Hematopoietic multipotent progenitor cell (in vitro differentiated cells): Measurements from ENCODE around the gene ATM. TPM values are rescaled to one million over a fixed set of nuclear protein-coding genes. Genes with fewer than 3 reads are reported as not detected.

Experiments used
- DNase-seq, 3 donors: peaks; one replicate each; pipeline ENCODE4 v3.0.0-alpha.2; 2011 to 2015; ENCODE audit warnings: low read depth in 2 of 3, low spot score in 2 of 3
- total RNA-seq: library from RNA; depleted of rRNA; stranded (reverse); fragments of >200 nt; gene quantifications from one replicate; pipeline ENCODE4 v1.2.3, GENCODE V29; 2012

ATM gene, protein sequence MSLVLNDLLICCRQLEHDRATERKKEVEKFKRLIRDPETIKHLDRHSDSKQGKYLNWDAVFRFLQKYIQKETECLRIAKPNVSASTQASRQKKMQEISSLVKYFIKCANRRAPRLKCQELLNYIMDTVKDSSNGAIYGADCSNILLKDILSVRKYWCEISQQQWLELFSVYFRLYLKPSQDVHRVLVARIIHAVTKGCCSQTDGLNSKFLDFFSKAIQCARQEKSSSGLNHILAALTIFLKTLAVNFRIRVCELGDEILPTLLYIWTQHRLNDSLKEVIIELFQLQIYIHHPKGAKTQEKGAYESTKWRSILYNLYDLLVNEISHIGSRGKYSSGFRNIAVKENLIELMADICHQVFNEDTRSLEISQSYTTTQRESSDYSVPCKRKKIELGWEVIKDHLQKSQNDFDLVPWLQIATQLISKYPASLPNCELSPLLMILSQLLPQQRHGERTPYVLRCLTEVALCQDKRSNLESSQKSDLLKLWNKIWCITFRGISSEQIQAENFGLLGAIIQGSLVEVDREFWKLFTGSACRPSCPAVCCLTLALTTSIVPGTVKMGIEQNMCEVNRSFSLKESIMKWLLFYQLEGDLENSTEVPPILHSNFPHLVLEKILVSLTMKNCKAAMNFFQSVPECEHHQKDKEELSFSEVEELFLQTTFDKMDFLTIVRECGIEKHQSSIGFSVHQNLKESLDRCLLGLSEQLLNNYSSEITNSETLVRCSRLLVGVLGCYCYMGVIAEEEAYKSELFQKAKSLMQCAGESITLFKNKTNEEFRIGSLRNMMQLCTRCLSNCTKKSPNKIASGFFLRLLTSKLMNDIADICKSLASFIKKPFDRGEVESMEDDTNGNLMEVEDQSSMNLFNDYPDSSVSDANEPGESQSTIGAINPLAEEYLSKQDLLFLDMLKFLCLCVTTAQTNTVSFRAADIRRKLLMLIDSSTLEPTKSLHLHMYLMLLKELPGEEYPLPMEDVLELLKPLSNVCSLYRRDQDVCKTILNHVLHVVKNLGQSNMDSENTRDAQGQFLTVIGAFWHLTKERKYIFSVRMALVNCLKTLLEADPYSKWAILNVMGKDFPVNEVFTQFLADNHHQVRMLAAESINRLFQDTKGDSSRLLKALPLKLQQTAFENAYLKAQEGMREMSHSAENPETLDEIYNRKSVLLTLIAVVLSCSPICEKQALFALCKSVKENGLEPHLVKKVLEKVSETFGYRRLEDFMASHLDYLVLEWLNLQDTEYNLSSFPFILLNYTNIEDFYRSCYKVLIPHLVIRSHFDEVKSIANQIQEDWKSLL (N-terminal part only)
- 18.6 TPM for total RNA-seq

DNA sequence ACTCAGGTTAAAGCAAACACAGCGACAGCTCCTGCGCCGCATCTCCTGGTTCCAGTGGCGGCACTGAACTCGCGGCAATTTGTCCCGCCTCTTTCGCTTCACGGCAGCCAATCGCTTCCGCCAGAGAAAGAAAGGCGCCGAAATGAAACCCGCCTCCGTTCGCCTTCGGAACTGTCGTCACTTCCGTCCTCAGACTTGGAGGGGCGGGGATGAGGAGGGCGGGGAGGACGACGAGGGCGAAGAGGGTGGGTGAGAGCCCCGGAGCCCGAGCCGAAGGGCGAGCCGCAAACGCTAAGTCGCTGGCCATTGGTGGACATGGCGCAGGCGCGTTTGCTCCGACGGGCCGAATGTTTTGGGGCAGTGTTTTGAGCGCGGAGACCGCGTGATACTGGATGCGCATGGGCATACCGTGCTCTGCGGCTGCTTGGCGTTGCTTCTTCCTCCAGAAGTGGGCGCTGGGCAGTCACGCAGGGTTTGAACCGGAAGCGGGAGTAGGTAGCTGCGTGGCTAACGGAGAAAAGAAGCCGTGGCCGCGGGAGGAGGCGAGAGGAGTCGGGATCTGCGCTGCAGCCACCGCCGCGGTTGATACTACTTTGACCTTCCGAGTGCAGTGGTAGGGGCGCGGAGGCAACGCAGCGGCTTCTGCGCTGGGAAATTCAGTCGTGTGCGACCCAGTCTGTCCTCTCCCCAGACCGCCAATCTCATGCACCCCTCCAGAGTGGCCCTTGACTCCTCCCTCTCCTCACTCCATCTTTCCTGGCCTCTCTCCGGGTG is at the start of gene ATM, which contains the start of gene NPAT:
ATM (plus strand) TSS at position 494 of the 774 bp plus-strand sequence. CDS start 4,558 bp downstream, outside the sequence.
NPAT (minus strand) TSS at position 65 of the 774 bp plus-strand sequence. CDS start 102 bp downstream, outside the sequence.
- peak; percentile 96 to 99 (median 99) for DNase-seq

DNA sequence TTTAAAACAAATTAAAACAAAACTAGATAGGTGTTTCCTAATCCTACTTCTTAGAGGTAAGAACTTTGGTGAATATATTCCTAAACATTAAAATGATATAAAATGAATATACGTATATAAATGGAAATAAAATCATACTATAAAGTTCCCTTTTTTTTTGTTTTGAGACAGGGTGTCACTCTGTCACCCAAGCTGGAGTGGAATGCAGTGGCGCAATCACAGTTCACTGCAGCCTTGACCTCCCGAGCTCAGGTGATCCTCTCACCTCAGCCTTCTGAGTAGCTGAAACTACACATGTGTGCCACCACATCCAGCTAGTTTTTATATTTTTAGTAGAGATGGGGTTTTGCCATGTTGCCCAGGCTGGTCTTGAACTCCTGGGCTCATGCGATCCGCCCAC is 45.3 kb upstream of the ATM start:
- no peak for DNase-seq

DNA sequence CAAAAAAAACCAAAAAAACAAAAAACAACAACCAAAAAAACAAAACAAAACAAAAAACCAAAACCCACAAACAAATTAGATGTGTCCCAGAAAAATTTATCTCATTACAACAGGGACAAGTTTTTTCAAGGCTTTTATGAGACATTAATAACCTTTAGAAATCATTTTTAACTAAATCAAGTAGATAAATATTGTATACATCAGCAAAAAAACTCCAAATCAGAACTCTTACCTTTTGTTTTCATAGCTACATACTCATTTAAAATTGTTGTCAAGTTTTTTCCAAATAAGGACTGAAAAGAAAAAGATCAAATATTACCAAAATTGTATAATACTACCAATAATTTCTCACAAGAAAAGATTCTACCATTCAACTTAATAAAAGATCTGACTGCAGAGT is 29.1 kb upstream of the ATM start:
- DNase-seq = no peak

DNA sequence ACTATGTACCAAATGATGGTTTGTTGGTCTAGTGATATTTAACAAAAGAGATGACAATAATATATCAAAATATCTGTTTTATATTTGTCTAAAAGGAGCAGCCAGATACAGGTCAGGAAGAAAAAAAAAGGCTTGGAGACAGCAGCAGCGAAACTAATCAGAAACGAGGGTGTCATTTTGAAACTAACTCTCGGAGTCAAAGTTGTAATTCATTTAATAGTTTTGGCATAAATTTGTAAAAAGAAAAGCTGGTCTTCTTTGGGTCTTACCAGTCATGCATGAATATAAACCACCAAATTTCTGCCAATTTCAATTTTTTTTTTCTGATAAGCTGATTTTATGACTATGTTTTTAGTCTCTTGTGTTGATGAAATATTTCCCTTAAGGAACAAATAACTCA is 26.0 kb upstream of the ATM start:
- no peak for DNase-seq

DNA sequence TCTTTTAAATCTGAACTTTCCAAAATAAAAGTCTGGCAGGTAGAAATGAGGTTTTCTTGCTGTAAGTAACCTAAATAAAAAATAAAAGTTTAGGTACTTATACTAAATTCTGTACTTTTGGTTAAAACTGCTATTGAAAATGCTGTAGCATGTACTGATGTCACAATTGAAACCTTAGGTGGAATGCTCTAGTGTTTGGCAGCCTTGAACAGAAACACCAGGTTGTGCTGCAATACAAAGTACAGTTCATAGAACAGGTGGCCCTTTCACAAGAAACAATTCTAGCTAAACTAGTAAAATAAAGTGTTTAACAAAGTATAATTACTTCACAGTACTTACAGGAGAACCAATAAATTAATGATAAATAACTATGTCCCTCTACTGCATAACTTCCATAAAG is 25.5 kb upstream of the ATM start:
- no peak for DNase-seq

DNA sequence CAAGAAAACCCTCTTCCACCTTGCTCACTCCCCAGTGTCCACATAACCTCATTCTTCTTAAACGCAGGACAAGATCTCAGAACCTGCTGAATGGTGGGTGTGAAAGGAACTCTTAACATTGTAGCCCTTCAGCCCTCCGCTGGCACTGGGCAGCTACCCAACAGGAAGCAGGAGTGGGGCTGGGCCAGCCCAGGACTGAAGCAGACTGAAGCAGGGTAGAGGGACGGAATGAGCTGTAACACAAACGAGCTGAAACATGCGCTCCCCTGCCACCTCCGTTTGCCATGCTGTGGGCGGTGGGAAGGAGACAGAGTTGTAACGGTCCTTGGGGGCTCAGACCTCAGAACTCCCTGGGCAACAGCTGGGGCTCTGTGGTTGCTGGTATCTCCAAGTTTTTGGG is 24.0 kb upstream of the ATM start:
- DNase-seq = no peak

DNA sequence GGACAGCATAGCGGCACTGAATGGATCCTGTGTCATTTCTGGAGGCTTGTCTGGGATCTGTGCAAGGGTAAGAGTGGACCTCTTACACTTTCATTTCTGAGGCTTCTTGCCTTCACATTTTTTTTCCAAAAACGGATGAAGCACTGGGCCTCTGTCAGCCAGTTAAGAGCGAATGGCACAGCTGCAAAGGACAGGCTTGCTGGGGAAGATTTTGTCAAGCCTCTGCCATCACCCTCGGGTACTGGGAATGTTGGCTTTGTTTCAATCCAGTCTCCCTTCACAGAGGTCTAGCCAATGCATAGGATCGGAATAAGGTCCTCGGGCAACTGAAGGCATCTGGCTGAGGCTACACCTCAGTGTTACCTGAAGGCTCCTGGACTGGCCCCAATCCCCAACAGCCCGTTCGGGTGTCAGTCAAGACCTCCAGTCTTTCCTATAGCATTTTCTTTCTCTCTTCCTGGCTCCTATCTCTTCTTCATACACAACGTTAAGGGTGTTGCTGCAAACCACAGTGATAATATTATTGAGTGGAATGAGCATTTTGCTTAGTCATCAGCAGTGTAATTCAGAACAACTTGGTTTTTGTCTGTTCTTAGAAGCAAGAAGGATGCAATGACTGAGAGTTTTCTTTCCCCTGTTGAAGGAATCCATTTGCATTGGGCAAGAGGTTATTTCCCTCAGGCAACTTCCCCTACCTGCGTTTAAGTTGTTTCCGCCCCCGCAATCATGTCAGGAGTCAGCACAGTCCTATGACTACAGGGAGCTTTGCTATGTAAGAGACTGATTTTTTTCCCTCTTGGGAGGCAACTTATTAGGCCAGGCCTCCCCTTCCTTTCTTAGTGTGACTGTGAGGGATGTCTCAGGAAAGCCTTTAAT is 23.2 kb upstream of the ATM start:
- DNase-seq = peak in 2 of 3 donors; percentile 41 to 61

DNA sequence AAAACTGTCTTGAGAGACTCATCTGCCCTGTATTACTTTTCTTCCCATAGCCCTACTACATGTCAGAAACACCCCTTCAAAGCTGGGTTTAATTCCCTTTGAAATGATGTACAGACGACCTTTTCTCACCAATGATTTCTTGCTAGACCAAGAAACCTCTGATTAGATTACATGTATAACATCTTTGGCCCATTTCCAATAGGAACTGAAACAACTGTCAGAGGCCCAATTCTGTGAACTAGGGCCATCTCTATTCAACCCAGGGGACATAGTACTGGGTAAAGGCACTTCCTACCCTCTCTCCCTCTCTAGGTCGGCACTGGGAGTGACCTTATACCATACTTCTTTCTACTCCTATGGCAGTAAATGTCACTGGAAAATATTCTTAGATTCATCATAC is 19.8 kb upstream of the ATM start:
- DNase-seq = no peak

DNA sequence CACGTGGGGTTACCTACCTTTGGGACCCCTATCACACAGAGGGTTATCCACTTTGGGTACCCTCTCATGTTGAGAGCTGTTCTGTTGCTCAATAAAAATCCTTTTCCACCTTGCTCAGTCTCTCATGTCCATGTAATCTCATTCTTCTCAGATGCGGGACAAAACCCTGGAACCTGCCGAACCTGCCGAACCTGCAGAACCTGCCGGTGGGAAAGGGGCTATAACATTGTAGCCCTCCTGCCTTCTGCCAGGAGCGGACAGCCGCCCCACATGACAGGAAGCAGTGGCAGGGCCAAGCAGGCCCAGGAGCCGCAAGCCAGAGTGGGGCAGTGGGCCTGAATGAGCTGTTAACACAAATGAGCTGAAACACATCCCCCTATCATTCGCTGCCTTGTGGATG is 18.5 kb upstream of the ATM start:
- no peak for DNase-seq

DNA sequence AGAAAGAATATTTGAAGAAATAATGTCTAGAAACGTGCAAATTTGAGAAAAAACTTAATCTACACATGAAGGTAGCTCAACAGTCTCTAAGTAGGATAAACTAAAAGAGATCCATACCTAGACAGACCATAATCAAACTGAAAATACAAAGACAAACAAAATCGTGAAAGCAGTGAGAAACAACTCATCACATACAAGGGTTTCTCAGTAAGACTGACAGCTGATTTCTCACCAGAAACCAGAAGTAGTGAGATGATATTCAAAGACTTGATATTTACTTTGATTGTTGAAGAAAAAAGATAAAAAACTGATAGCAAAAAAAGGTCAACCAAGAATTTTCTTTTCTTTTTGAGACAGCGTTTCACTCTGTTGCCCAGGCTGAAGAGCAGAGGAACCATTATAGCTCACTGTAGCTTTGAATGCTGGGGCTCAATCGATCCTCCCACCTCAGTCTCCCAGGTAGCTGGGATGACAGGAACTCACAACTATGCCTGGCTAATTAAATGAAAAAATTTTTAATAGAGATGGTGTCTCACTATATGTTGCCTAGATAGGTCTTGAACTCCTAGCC is 17.9 kb upstream of the ATM start:
- DNase-seq = no peak

DNA sequence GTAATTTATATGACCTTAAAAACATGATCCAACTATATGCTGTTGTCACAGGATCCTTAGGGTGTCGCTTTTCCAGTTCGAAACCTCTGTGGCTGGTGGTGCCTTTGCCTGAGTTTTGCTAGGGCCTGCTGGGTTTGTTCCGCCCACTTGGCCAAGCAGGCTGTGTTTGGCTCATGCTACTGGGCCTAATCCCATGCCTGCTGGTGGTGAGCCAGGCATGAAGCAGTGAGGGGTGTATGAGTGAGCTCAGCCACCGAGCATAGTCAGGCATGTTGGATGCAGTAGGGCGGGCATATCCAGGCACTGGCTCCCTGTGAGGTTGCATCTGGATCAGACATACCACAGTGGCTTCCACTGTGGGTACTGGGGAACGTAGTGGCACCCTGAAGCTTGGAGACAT is 16.7 kb upstream of the ATM start:
- no peak for DNase-seq

DNA sequence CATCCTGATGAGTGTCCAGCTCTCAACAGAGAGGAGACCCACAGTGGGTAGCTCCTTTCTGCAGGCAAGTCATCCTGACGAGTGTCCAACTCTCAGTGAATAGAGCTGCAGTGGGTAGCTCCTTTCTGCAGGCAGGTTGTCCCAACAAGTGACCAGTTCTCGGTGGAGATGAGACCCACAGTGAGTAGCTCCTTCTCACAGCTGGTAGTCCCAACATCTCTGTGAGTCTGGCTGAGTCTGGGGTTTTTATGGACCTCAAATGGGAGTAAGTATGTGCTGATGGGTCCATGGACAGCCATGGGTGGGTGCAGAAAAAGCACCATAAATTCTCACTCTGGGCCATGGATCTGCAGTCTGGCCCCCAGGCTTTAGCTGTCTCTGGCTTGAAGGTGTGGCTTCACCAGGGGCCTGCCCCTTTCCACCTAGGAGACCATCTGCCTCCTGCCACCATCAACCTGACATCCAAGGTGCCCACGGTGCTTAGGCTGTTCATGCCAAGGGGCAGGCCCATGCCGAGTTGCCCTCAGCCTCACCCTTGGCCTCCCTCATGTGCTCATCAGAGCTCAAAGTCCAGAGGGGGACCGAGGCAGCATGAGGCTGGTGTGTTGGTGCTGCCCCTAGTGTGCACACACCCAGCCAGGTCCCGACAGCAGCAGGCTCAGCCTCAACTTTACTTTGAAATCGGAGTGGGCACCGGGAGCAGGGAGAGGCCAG is 15.7 kb upstream of the ATM start:
- DNase-seq = peak in 1 of 3 donors; percentile 35

DNA sequence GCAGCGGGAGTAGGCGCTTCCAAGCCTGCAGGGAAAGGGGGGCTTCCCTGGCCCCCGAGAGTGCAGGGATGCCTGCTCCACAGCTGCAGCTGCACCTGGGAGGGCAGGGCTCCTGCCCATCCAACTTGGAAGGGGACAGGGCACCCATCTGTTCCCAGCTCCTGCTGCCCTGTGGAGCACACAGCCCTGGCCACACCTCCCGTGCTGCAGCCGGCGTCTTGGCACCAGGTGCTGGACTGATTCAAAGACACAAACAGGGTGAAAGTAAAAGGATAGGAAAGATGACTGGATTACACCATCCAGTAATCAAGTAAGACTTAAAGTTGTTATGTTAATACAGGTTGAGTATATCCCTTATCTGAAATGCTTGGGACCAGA is 15.2 kb upstream of the ATM start:
- DNase-seq = no peak

DNA sequence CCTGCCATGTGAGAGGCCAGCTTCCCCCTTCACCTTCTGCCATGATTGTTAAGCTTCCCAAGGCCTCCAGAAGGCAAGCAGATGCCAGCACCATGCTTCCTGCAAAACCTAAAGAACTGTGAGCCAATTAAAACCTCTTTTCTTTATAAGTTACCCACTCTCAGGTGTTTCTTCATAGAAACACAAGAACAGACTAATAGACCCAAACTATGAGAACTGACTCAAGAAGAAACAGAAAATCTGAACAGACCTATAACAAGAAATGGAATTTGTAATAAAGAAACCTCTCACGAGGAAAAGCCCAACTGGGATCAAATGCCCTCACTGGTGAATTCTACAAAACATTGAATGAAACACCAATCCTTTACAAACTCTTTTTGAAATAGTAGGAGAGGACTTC is 12.4 kb upstream of the ATM start:
- DNase-seq = no peak

DNA sequence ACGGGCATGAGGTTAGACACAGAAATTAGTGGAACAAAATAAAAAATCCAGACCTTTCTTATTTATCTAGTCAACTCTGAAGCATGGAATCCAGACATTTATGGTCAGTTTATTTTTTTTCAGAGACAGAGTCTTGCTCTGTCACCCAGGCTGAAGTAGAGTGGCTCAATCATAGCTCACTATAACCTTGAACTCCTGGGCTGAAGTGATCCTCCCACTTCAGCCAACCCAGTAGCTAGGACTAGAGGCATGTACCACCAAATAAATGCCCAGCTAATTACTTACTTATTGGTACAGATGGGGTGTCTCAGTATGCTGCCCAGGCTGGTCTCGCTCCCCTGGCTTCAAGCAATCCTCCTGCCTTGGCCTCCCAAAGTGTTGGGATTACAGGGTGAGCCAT is 9.1 kb upstream of the ATM start:
- no peak for DNase-seq

DNA sequence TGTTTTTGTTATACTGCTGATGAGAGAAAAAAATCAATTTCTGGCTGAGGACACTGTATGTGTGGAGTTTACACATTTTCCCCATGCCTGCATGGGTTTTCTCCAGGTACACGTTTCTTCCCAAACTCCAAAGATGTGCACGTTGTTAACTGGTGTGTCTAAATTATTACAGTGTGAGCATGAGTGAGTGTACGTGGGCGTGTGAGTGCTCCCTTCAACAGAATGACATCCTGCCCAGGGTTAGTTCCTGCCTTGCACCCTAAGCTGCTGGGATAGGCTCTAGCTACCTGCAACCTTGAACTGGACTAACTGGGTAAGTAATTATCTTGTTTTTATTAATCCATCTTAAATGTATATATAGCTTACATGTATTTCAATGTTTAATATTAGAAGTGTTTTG is 5.9 kb upstream of the ATM start:
- DNase-seq = no peak

DNA sequence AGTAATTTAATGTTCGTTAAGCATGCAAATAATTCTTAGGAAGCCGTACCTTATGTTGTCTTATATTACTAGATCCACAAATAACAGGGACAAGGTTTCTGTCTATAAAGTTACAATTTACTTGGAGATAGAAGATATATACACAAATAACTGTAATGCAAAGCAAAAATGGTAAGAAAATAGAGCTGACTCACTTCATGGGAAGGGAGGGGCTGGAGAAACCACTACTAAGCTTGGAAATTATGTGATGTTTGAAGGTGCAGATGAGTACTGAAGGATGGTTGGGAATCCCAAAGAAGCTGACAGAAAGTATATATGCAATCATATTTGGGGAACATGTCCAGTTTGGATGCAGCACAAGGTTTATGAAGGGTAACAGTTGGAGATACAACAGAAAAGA is 4.4 kb upstream of the ATM start:
- DNase-seq = no peak
